ENCODE data around the gene TARS2. TPM values are rescaled to one million over a fixed set of nuclear protein-coding genes. Genes with fewer than 3 reads are reported as not detected.

The TARS2 gene
- total and polyA plus RNA-seq, 2 of the 13 experiments (the other 11 are each of a cell fraction or from before 2014, with no cell fraction given), result 21.3 to 22.8 TPM

DNA sequence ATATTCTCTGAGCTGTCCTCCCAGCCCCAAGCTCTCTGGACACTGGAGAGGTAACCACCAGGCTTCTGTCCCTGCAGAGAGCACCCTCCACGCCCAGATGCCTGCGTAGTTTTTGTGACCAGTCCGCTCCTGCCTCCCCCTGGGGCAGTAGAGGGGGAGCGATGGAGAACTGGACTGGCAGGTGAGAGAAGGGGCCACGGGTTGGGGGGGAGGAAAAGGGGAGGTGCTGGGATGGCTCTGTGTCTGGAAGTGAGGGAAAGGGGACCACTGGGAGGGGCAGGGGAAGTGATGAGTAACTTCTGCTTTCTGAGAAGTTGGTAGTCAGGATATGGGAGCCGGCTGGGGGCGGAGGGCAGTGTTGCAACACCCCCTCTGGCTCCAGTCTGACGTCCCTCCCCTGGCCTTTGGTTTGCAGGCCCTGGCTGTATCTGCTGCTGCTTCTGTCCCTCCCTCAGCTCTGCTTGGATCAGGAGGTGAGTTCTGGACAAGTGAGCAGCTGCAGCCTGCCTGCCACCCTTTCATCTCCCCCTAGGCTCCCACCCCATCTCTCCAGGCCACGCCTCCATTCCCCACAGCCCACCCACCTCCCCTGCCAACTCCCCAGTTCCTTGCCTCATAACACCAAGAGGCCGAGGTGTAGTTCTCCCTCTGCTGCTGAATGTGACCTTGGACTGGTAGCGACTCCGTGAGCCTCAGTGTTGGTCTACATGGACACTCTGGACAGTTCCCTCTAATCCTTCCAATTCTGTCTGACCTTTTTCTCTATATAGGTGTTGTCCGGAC lies 65.1 kb downstream of the TARS2 start (continued):
- TF ChIP-seq CHCHD3 (CRISPR knock-in tag; IDR thresholded peaks at IDR 0.05), result no peak
- TF ChIP-seq ZNF558 (CRISPR knock-in tag; IDR thresholded peaks at IDR 0.05; ENCODE audit: borderline replicate concordance), result no peak
- TF ChIP-seq YEATS2 (CRISPR knock-in tag; IDR thresholded peaks at IDR 0.05; ENCODE audit: borderline replicate concordance), result peak; percentile 65; the same call in 1 of the 2 replicates
- no peak for TF ChIP-seq RAD21 (CRISPR knock-in tag; IDR thresholded peaks at IDR 0.05)
- TF ChIP-seq ATM (IDR thresholded peaks at IDR 0.05; ENCODE audit: borderline replicate concordance), result no peak
- TF ChIP-seq ZNF619 (CRISPR knock-in tag; IDR thresholded peaks at IDR 0.05), result 0 out of 2 replicates have a peak, but pooled peaks have one; percentile 49
- TF ChIP-seq NCOA5 (CRISPR knock-in tag; IDR thresholded peaks at IDR 0.05), result no peak
- no peak for TF ChIP-seq XRCC5 (optimal IDR thresholded peaks at IDR 0.05; ENCODE audit: low read length)
- no peak for TF ChIP-seq HNRNPH1 (optimal IDR thresholded peaks at IDR 0.05; ENCODE audit: low read depth, low read length)
- no peak for TF ChIP-seq GTF3A (CRISPR knock-in tag; conservative IDR thresholded peaks at IDR 0.05)
- TF ChIP-seq ZNF562 (CRISPR knock-in tag; IDR thresholded peaks at IDR 0.05; ENCODE audit: borderline replicate concordance), result no peak
- TF ChIP-seq ZNF296 (CRISPR knock-in tag; conservative IDR thresholded peaks at IDR 0.05), result no peak
- peak; percentile 78; the same call in 1 of the 2 replicates for TF ChIP-seq MEIS2 (CRISPR knock-in tag; IDR thresholded peaks at IDR 0.05)
- TF ChIP-seq, protein P1, sequence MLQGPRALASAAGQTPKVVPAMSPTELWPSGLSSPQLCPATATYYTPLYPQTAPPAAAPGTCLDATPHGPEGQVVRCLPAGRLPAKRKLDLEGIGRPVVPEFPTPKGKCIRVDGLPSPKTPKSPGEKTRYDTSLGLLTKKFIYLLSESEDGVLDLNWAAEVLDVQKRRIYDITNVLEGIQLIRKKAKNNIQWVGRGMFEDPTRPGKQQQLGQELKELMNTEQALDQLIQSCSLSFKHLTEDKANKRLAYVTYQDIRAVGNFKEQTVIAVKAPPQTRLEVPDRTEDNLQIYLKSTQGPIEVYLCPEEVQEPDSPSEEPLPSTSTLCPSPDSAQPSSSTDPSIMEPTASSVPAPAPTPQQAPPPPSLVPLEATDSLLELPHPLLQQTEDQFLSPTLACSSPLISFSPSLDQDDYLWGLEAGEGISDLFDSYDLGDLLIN (CRISPR knock-in tag; IDR thresholded peaks at IDR 0.05; ENCODE audit: borderline replicate concordance), result no peak
- TF ChIP-seq ZFP62 (CRISPR knock-in tag; IDR thresholded peaks at IDR 0.05), result no peak
- TF ChIP-seq, protein P2, sequence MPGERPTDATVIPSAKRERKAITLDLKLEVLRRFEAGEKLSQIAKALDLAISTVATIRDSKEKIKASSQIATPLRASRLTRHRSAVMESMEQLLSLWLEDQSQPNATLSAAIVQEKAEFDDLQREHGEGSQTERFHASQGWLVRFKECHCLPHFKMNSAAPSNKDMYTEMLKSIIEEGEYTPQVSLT (CRISPR knock-in tag; IDR thresholded peaks at IDR 0.05; ENCODE audit: borderline replicate concordance, low read depth), result no peak
- TF ChIP-seq POLR2G (IDR thresholded peaks at IDR 0.05; ENCODE audit: low read depth, low read length), result no peak; the same call in 1 of the 2 replicates
- TF ChIP-seq ZSCAN31 (CRISPR knock-in tag; IDR thresholded peaks at IDR 0.05; ENCODE audit: low read depth), result no peak
- TF ChIP-seq REXO4 (CRISPR knock-in tag; IDR thresholded peaks at IDR 0.05; ENCODE audit: borderline replicate concordance), result no peak
- TF ChIP-seq PPARG (CRISPR knock-in tag; conservative IDR thresholded peaks at IDR 0.05), result peak; percentile 79
- no peak for TF ChIP-seq PRPF4 (IDR thresholded peaks at IDR 0.05; ENCODE audit: low read depth, low read length, poor library complexity, severe bottlenecking)
- peak; percentile 81 for TF ChIP-seq SAP130 (CRISPR knock-in tag; IDR thresholded peaks at IDR 0.05; ENCODE audit: low read depth)
- TF ChIP-seq ZBTB42 (CRISPR knock-in tag; IDR thresholded peaks at IDR 0.05), result no peak
- TF ChIP-seq ZNF263 (CRISPR knock-in tag; IDR thresholded peaks at IDR 0.05), result 0 out of 2 replicates have a peak, but pooled peaks have one; percentile 14
- no peak for TF ChIP-seq SMYD3 (CRISPR knock-in tag; IDR thresholded peaks at IDR 0.05)
- no peak for TF ChIP-seq NR3C1 (CRISPR knock-in tag; IDR thresholded peaks at IDR 0.05)
- TF ChIP-seq, protein P3, sequence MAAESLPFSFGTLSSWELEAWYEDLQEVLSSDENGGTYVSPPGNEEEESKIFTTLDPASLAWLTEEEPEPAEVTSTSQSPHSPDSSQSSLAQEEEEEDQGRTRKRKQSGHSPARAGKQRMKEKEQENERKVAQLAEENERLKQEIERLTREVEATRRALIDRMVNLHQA (CRISPR knock-in tag; IDR thresholded peaks at IDR 0.05), result no peak
- TF ChIP-seq NFYC (CRISPR knock-in tag; IDR thresholded peaks at IDR 0.05), result no peak
- TF ChIP-seq ERF (CRISPR knock-in tag; IDR thresholded peaks at IDR 0.05), result peak; percentile 55; the same call in 1 of the 2 replicates
- 0 out of 2 replicates have a peak, but pooled peaks have one; percentile 62 for TF ChIP-seq EED (CRISPR knock-in tag; IDR thresholded peaks at IDR 0.05)
